Activated CD8-positive, alpha-beta T cell treated with anti-CD3 and anti-CD28 coated beads for 36 hours (primary cell): ENCODE data around the gene ADO. TPM values are rescaled to one million over a fixed set of nuclear protein-coding genes. Genes with fewer than 3 reads are reported as not detected.

Experiments
- ATAC-seq: fragments of 200-7000 bp; cut with Tn5 transposase; one replicate; pipeline ENCODE4 v1.10.0; 2021; ENCODE audit warnings: mild to moderate bottlenecking, moderate library complexity
- CTCF ChIA-PET: fragments of 350-600 bp; sonication (Branson Sonifier 250); formaldehyde crosslinking; loops from one replicate; lab custom pipeline; 2021; ENCODE audit warnings: antibody characterized with exemption; lab: Charles Lee
- POLR2A ChIA-PET: fragments of 350-600 bp; sonication (Branson Sonifier 250); formaldehyde crosslinking; loops from one replicate; lab custom pipeline; 2021; ENCODE audit warnings: antibody characterized with exemption; lab: Charles Lee
- DNase-seq: peaks from one replicate; pipeline ENCODE4 v3.0.0-alpha.2; 2020
- H3K27ac Mint-ChIP-seq: one replicate; pipeline ENCODE4 v1.8.0; 2021; ENCODE audit warnings: mild to moderate bottlenecking, mixed read lengths
- H3K27me3 Mint-ChIP-seq: one replicate; pipeline ENCODE4 v1.8.0; 2021; ENCODE audit warnings: mixed read lengths
- H3K36me3 Mint-ChIP-seq: one replicate; pipeline ENCODE4 v1.8.0; 2021; ENCODE audit warnings: low read depth, mixed read lengths
- H3K4me1 Mint-ChIP-seq: one replicate; pipeline ENCODE4 v1.8.0; 2021; ENCODE audit warnings: low read depth, mixed read lengths
- H3K4me3 Mint-ChIP-seq: one replicate; pipeline ENCODE4 v1.8.0; 2021; ENCODE audit warnings: mild to moderate bottlenecking, moderate library complexity, mixed read lengths
- H3K9me3 Mint-ChIP-seq: one replicate; pipeline ENCODE4 v1.8.0; 2021; ENCODE audit warnings: mixed read lengths
- CTCF ChIP-seq: fragments of 200-600 bp; IDR thresholded peaks from one replicate; pipeline ENCODE4 v1.8.0; 2022; ENCODE audit warnings: antibody characterized with exemption, mild to moderate bottlenecking
- intact Hi-C: fragments of 100-400 bp; cut with micrococcal nuclease; formaldehyde crosslinking; loops from one replicate; pipeline ENCODE4 v1.10.0; 2022
- total RNA-seq, 2 experiments: library from RNA; stranded (reverse); gene quantifications; one replicate each; pipeline ENCODE4 v1.2.3, GENCODE V29; 2021

ADO gene
- total RNA-seq, 2 experiments from 2014 or later = 28.0 to 28.9 TPM

DNA sequence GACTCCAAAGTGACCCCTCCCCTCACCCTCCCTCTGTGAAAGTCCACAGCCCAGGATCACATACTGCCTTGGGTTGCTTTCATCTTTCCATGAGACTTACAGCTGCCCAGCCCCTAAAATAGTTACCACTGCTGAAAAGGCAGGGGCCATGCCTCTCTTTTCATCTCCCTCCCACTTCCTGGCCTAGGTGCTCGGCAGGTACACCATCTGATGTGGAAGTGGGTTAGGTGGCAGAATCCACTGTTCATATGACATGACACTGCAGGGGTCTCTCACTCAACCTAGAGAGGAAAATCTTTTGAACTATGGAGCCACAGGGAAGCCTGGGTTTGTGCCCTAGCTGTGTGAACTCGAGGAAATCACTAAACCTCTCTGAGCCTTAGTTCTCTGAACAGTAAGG lies 38.8 kb upstream of the ADO start:
- Mint-ChIP-seq H3K27ac (no peak overlapping the region), H3K36me3 (no peaks in the 10 kb centered on the region), H3K4me3 (no peak overlapping the region), H3K9me3 (no peaks in the 10 kb centered on the region), H3K4me1 (peaks cover 28% of the 10 kb centered on the region), H3K27me3 (no peaks in the 10 kb centered on the region)
- ChIA-PET POLR2A (no interaction called here), CTCF (no interaction called here)
- ATAC-seq (no peak), DNase-seq (no peak)
- no peak for TF ChIP-seq CTCF
- intact Hi-C loops = no loop called here

- ChIA-PET POLR2A (no interaction called here), CTCF (no interaction called here)
- no peaks in the 10 kb centered on the region for H3K36me3 Mint-ChIP-seq
- H3K9me3 Mint-ChIP-seq = no peaks in the 10 kb centered on the region
- no peaks in the 10 kb centered on the region for H3K27me3 Mint-ChIP-seq
- no peak for DNase-seq
- H3K4me3 Mint-ChIP-seq = no peak overlapping the region
- no peak for ATAC-seq
- peaks cover 22% of the 10 kb centered on the region for H3K4me1 Mint-ChIP-seq
- TF ChIP-seq CTCF = no peak
- intact Hi-C loops = no loop called here
- no peak overlapping the region for H3K27ac Mint-ChIP-seq
Observed at GRCh38 chr10:62766386-62766785, 38.1 kb upstream of the ADO start.

DNA sequence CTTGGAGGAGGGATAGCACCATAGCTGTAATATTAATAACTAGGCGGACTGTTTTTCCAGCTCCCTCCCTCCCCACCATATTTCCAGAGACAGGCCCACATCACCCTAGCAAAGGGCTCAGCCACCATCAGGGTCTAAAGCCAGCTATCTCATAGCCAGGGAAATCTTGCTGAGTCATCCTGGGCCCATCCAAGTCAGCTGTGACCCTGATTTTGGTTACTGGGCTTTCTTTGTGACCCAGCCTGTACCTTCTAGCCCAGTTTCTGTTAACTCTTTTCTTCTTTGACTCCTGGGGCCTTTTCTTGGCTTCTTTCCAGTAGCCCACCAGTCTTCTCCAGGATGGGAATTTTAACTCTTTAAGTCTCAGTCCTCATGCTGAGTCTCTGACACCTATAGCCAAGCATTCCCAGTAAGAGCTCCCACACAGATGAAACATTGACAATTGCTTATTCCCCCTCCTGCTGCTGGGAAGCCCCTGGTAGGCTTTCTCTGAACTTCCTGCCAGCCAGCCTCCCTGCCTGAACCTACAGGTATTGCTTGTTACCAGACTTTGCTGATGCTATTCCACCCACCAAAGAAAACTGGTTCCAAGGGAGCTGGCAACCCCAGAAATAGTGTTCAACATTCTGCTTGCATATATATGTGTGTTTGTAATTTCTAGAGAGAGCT lies 34.8 kb upstream of the ADO start:
- ATAC-seq (peak; percentile 30), DNase-seq (no peak)
- Mint-ChIP-seq H3K27me3 (peaks cover 1% of the 10 kb centered on the region), H3K9me3 (peaks cover 2% of the 10 kb centered on the region), H3K27ac (peak overlapping the region; percentile 5), H3K36me3 (no peaks in the 10 kb centered on the region), H3K4me1 (peaks cover 27% of the 10 kb centered on the region), H3K4me3 (no peak overlapping the region)
- CTCF ChIA-PET = interaction anchor here (1.3 to 2.7 kb wide), 4 partner anchors 9 to 159 kb away, joined by 3 to 7 read pairs (median 5); no protein-coding TSS in a partner anchor
- TF ChIP-seq CTCF = no peak
- POLR2A ChIA-PET = interaction anchor here (1.0 kb wide), 2 partner anchors 10 to 83 kb away, joined by 3 to 4 read pairs; no protein-coding TSS in a partner anchor
- intact Hi-C loops = no loop called here

DNA sequence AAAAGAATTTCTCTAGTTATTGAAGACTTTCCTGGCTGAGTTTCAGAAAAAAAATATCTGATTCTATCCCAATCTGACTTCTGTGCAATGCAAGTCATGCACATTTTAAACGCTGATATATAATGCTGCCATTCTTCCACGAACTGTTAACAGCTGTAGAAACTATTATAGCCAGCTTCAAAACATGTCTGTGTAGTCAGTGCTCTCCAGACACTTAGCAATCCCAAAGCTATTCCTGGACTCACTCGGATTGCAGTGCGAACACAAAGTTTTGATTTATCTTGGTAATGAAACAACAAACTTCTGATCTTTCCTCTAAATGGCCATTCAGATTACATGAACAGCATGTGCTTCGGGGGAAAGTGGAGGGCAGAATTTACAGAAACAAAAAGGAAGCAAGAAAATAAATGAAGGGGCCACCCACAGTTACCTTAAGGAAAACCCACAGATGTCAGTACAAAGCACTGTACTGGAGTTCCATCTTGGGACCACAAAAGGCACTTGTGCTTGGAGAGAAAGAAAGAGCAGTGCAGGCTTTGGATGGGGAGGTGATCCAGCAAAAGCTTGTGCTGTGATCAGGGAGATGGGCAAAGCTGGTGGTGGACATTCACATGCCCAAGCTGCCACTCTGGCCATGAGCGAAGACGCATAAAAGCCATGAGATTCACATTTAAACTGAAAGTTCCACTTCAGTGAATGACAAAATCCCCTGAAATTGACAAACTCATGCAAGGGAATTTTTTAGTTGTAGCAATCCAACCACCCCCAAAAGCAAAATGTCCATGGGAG lies 32.1 kb upstream of the ADO start:
- Mint-ChIP-seq H3K4me3 (no peak overlapping the region), H3K4me1 (peaks cover 26% of the 10 kb centered on the region), H3K27ac (no peak overlapping the region), H3K27me3 (peaks cover 1% of the 10 kb centered on the region), H3K9me3 (peaks cover 2% of the 10 kb centered on the region), H3K36me3 (no peaks in the 10 kb centered on the region)
- intact Hi-C loops = no loop called here
- DNase-seq (no peak), ATAC-seq (no peak)
- CTCF ChIA-PET = interaction anchor here (1.3 to 1.9 kb wide), 3 partner anchors 23 to 46 kb away, joined by 4 to 6 read pairs (median 5); no protein-coding TSS in a partner anchor
- TF ChIP-seq CTCF = no peak
- POLR2A ChIA-PET = interaction anchor here (1.6 kb wide), 1 partner anchor 23 kb away, joined by 3 read pairs; no protein-coding TSS in a partner anchor
